DND-41 (cell line): Measurements from ENCODE around the gene CYP3A4.
"Not testable (repeated sequence)": the region's sequence is repeated elsewhere in the genome, so short reads cannot be mapped to it uniquely, and the experiment has no call there.

Experiments
- ATAC-seq: fragments of 200-7000 bp; cut with Tn5 transposase; 3 replicates; pipeline ENCODE4 v1.9.1; 2021; ENCODE audit warnings: low read depth; ENCODE audit not compliant: insufficient read depth
- DNase-seq: peaks from one replicate; pipeline ENCODE4 v3.0.0-alpha.2; 2020
- H2AFZ ChIP-seq: 2 replicates; pipeline ENCODE4 v1.6.0; 2012; ENCODE audit warnings: low read depth, low read length
- H3K27ac ChIP-seq: 2 replicates; pipeline ENCODE4 v1.5.1; 2012; ENCODE audit warnings: low read length, inconsistent platforms
- H3K27me3 ChIP-seq: fragments of 200-600 bp; sonication (generic); 2 replicates; pipeline ENCODE4 v1.6.0; 2012; ENCODE audit warnings: low read length, mild to moderate bottlenecking, inconsistent platforms; ENCODE audit not compliant: insufficient read depth, poor library complexity
- H3K36me3 ChIP-seq: 2 replicates; pipeline ENCODE4 v1.5.1; 2012; ENCODE audit warnings: low read length, inconsistent platforms; ENCODE audit not compliant: insufficient read depth
- H3K4me1 ChIP-seq: 2 replicates; pipeline ENCODE4 v1.5.1; 2012; ENCODE audit warnings: mild to moderate bottlenecking, low read length; ENCODE audit not compliant: insufficient read depth
- H3K4me2 ChIP-seq: 2 replicates; pipeline ENCODE4 v1.6.0; 2012; ENCODE audit warnings: mild to moderate bottlenecking, moderate library complexity, low read length, inconsistent platforms; ENCODE audit not compliant: insufficient read depth
- H3K4me3 ChIP-seq, 2 experiments: fragments of 200-600 bp in 1 of 2; shearing (Covaris generic) in 1 of 2; 2 replicates each; pipeline ENCODE4 v1.5.1; 2012 to 2016; ENCODE audit warnings: inconsistent platforms in 2 of 2, low read length in 2 of 2, mild to moderate bottlenecking in 2 of 2, low read depth in 1 of 2, moderate library complexity in 1 of 2
- H3K79me2 ChIP-seq: 2 replicates; pipeline ENCODE4 v1.6.0; 2012; ENCODE audit warnings: low read length, inconsistent platforms; ENCODE audit not compliant: insufficient read depth
- H3K9ac ChIP-seq: 2 replicates; pipeline ENCODE4 v1.6.0; 2012; ENCODE audit warnings: low read depth, mild to moderate bottlenecking, inconsistent platforms, low read length, moderate library complexity
- H3K9me3 ChIP-seq: 2 replicates; pipeline ENCODE4 v1.5.1; 2012; ENCODE audit warnings: low read length, moderate library complexity, mild to moderate bottlenecking, inconsistent platforms; ENCODE audit not compliant: insufficient read depth, severe bottlenecking
- H4K20me1 ChIP-seq: 2 replicates; pipeline ENCODE4 v1.6.0; 2012; ENCODE audit warnings: low read length; ENCODE audit not compliant: insufficient read depth
- EZH2 ChIP-seq: IDR thresholded peaks from 3 replicates; pipeline ENCODE4 v1.6.1; 2012; ENCODE audit warnings: borderline replicate concordance, low read depth, mild to moderate bottlenecking, moderate library complexity, low read length, inconsistent platforms; ENCODE audit not compliant: severe bottlenecking
- TF ChIP-seq, protein P1 (sequence below): IDR thresholded peaks from 2 replicates; pipeline ENCODE4 v1.5.1; 2012; ENCODE audit warnings: borderline replicate concordance, low read length, moderate library complexity, mild to moderate bottlenecking; ENCODE audit not compliant: poor library complexity, severe bottlenecking; ENCODE audit errors: extremely low read depth

The CYP3A4 gene

DNA sequence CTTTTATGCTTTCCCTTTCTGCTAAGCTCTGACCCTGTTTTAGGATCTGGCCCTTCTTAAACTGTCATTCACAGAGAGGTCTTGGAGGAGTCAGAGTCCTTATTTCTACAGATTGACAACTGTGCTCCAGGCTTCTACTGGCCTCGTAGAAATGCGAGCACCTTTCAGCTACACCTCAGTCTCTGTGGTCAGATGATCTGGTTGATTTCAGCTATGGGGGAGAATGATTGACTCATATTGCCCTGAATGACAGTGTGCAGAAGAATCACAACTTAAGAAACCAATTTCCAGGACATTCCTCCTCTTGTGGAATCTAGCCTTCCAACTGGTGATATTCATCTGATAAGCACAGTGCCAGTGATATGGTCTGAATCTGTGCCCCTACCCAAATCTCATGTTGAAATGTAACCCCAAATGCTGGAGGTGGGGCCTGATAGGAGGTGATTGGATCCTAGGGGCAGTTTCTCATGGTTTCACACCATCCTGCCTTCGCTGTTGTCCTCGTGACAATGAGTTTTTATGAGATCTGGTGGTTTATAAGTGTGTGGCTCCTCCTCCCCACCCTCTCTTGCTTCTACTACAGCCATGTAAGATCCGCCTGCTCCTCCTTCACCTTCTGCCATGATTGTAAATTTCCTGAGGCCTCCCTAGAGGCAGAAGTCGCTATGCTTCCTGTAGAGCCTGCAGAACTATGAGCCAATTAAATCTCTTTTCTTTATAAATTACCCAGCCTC is 35.0 kb downstream of the CYP3A4 start:
- H3K79me2 ChIP-seq = no peaks in the 10 kb centered on the region
- H3K9ac ChIP-seq = no peak overlapping the region
- no peak overlapping the region for H3K4me2 ChIP-seq
- no peaks in the 10 kb centered on the region for H4K20me1 ChIP-seq
- H3K4me1 ChIP-seq = no peaks in the 10 kb centered on the region
- no peak overlapping the region for H3K4me3 ChIP-seq
- ATAC-seq (no peak), DNase-seq (no peak)
- H3K36me3 ChIP-seq = no peaks in the 10 kb centered on the region
- H3K27me3 ChIP-seq = no peaks in the 10 kb centered on the region
- no peak for TF ChIP-seq EZH2
- TF ChIP-seq, protein P1, sequence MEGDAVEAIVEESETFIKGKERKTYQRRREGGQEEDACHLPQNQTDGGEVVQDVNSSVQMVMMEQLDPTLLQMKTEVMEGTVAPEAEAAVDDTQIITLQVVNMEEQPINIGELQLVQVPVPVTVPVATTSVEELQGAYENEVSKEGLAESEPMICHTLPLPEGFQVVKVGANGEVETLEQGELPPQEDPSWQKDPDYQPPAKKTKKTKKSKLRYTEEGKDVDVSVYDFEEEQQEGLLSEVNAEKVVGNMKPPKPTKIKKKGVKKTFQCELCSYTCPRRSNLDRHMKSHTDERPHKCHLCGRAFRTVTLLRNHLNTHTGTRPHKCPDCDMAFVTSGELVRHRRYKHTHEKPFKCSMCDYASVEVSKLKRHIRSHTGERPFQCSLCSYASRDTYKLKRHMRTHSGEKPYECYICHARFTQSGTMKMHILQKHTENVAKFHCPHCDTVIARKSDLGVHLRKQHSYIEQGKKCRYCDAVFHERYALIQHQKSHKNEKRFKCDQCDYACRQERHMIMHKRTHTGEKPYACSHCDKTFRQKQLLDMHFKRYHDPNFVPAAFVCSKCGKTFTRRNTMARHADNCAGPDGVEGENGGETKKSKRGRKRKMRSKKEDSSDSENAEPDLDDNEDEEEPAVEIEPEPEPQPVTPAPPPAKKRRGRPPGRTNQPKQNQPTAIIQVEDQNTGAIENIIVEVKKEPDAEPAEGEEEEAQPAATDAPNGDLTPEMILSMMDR = no peak
- H3K27ac ChIP-seq = no peak overlapping the region
- H2AFZ ChIP-seq = no peak overlapping the region
- H3K9me3 ChIP-seq = no peaks in the 10 kb centered on the region

DNA sequence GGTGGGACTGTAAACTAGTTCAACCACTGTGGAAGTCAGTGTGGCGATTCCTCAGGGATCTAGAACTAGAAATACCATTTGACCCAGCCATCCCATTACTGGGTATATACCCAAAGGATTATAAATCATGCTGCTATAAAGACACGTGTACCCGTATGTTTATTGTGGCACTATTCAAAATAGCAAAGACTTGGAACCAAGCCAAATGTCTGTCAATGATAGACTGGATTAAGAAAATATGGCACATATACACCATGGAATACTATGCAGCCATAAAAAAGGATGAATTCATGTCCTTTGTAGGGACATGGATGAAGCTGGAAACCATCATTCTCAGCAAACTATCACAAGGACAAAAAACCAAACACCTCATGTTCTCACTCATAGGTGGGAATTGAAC is 37.1 kb downstream of the CYP3A4 start:
- not testable (repeated sequence) for H3K79me2 ChIP-seq, H3K4me3 ChIP-seq, H2AFZ ChIP-seq, H3K27me3 ChIP-seq, ATAC-seq, H4K20me1 ChIP-seq, H3K4me1 ChIP-seq, DNase-seq, H3K9me3 ChIP-seq, H3K27ac ChIP-seq, H3K9ac ChIP-seq, H3K36me3 ChIP-seq, H3K4me2 ChIP-seq

- not testable (repeated sequence) for H3K36me3 ChIP-seq, H3K4me2 ChIP-seq, H3K9ac ChIP-seq, H3K4me1 ChIP-seq, H3K27me3 ChIP-seq, H3K9me3 ChIP-seq, H3K27ac ChIP-seq, DNase-seq, H2AFZ ChIP-seq, ATAC-seq, H4K20me1 ChIP-seq, H3K4me3 ChIP-seq, H3K79me2 ChIP-seq
Observed at GRCh38 chr7:99745395-99745794, 38.6 kb downstream of the CYP3A4 start.

- Histone ChIP-seq H3K27ac (no peak overlapping the region), H3K36me3 (no peaks in the 10 kb centered on the region), H4K20me1 (no peaks in the 10 kb centered on the region), H2AFZ (no peak overlapping the region), H3K79me2 (no peaks in the 10 kb centered on the region), H3K27me3 (no peaks in the 10 kb centered on the region), H3K4me1 (peaks cover 3% of the 10 kb centered on the region), H3K9ac (no peak overlapping the region), H3K4me2 (no peak overlapping the region), H3K4me3 (no peak overlapping the region), H3K9me3 (no peaks in the 10 kb centered on the region)
- DNase-seq = no peak
- no peak for TF ChIP-seq EZH2
- TF ChIP-seq, protein P1 = no peak
- no peak for ATAC-seq
Observed at GRCh38 chr7:99742737-99743394, 41.1 kb downstream of the CYP3A4 start.
